IMR-90 (cell line): ENCODE results near the gene LGI4. TPM values are rescaled to one million over a fixed set of nuclear protein-coding genes. Genes with fewer than 3 reads are reported as not detected.

Experiments
- ATAC-seq: fragments of 200-7000 bp; cut with Tn5 transposase; 2 replicates; pipeline ENCODE4 v1.9.1; 2020; ENCODE audit warnings: low read depth, mild to moderate bottlenecking, moderate library complexity
- BruUV-seq: library from RNA; stranded (reverse); fragments of 400-500 nt; replicated peaks from 2 replicates; lab custom pipeline; 2021; lab: Mats Ljungman, UMichigan
- CTCF ChIA-PET: fragments of 300-600 bp; formaldehyde crosslinking; extraction: SDS; loops from one replicate; lab custom pipeline; 2021; ENCODE audit warnings: antibody characterized with exemption; lab: Yijun Ruan, JAX
- POLR2A ChIA-PET: fragments of 300-600 bp; sonication (Branson Sonifier 250); formaldehyde crosslinking; loops from one replicate; lab custom pipeline; 2022; ENCODE audit warnings: antibody characterized with exemption; ENCODE audit not compliant: unreplicated experiment; lab: Charles Lee
- DNase-seq: peaks from one replicate; pipeline ENCODE4 v3.0.0; 2013
- H2AFZ ChIP-seq: replicated peaks from 2 replicates; pipeline ENCODE3; 2013; ENCODE audit warnings: low read length, mild to moderate bottlenecking; ENCODE audit not compliant: poor library complexity
- H2AK5ac ChIP-seq: 2 replicates; pipeline ENCODE4 v1.6.1; 2013; ENCODE audit warnings: low read depth, low read length, inconsistent platforms
- H2AK9ac ChIP-seq: replicated peaks from 2 replicates; pipeline ENCODE3; 2013; ENCODE audit warnings: mild to moderate bottlenecking, low read depth, low read length, moderate library complexity; ENCODE audit not compliant: poor library complexity
- H2BK120ac ChIP-seq: 2 replicates; pipeline ENCODE4 v1.6.1; 2013; ENCODE audit warnings: low read depth, low read length, inconsistent platforms
- H2BK15ac ChIP-seq: 3 replicates; pipeline ENCODE4 v1.6.1; 2013; ENCODE audit warnings: low read depth, low read length, inconsistent platforms
- H2BK20ac ChIP-seq: 2 replicates; pipeline ENCODE4 v1.6.1; 2013; ENCODE audit warnings: low read depth, mild to moderate bottlenecking, inconsistent platforms, low read length, moderate library complexity
- H2BK5ac ChIP-seq: 2 replicates; pipeline ENCODE4 v1.6.1; 2013; ENCODE audit warnings: mild to moderate bottlenecking, low read depth, low read length, inconsistent platforms; ENCODE audit not compliant: poor library complexity, severe bottlenecking
- H3K14ac ChIP-seq: replicated peaks from 2 replicates; pipeline ENCODE4 v1.6.1; 2013; ENCODE audit warnings: low read depth, low read length, inconsistent platforms
- H3K18ac ChIP-seq: 2 replicates; pipeline ENCODE4 v1.6.1; 2013; ENCODE audit warnings: low read depth, low read length, control low read depth
- H3K23ac ChIP-seq: 2 replicates; pipeline ENCODE4 v1.6.1; 2013; ENCODE audit warnings: low read depth, low read length, inconsistent platforms
- H3K27ac ChIP-seq: 2 replicates; pipeline ENCODE4 v1.5.1; 2013; ENCODE audit warnings: mild to moderate bottlenecking, control low read depth, low read length; ENCODE audit not compliant: insufficient read depth
- H3K27me3 ChIP-seq: 2 replicates; pipeline ENCODE4 v1.6.1; 2013; ENCODE audit warnings: low read length; ENCODE audit not compliant: control insufficient read depth, insufficient read depth
- H3K36me3 ChIP-seq: 2 replicates; pipeline ENCODE4 v1.6.1; 2013; ENCODE audit warnings: low read length, mixed read lengths; ENCODE audit not compliant: control insufficient read depth, insufficient read depth
- H3K4ac ChIP-seq: 2 replicates; pipeline ENCODE4 v1.6.1; 2013; ENCODE audit warnings: low read depth, low read length, inconsistent platforms
- H3K4me1 ChIP-seq: 2 replicates; pipeline ENCODE4 v1.6.1; 2013; ENCODE audit warnings: low read length, mixed read lengths; ENCODE audit not compliant: control insufficient read depth, insufficient read depth
- H3K4me2 ChIP-seq: 2 replicates; pipeline ENCODE4 v1.6.1; 2013; ENCODE audit warnings: low read depth, mild to moderate bottlenecking, control low read depth, low read length, moderate library complexity
- H3K4me3 ChIP-seq: 2 replicates; pipeline ENCODE4 v1.5.1; 2013; ENCODE audit warnings: low read depth, mild to moderate bottlenecking, control low read depth, low read length, moderate library complexity; ENCODE audit not compliant: insufficient read depth
- H3K56ac ChIP-seq: 2 replicates; pipeline ENCODE4 v1.6.1; 2013; ENCODE audit warnings: low read length, inconsistent platforms; ENCODE audit not compliant: insufficient read depth; ENCODE audit errors: extremely low read depth
- H3K79me1 ChIP-seq, 2 experiments: 2 replicates each; pipeline ENCODE4 v1.6.1; 2013; ENCODE audit warnings: low read length in 2 of 2, inconsistent platforms in 1 of 2, low read depth in 1 of 2
- H3K9ac ChIP-seq: 2 replicates; pipeline ENCODE4 v1.6.1; 2013; ENCODE audit warnings: low read depth, low read length, control low read depth
- H3K9me1 ChIP-seq: 2 replicates; pipeline ENCODE4 v1.6.1; 2013; ENCODE audit warnings: low read length, inconsistent platforms; ENCODE audit not compliant: insufficient read depth
- H3K9me3 ChIP-seq: 2 replicates; pipeline ENCODE4 v1.6.1; 2013; ENCODE audit warnings: low read length; ENCODE audit not compliant: control insufficient read depth, insufficient read depth
- H4K20me1 ChIP-seq: 2 replicates; pipeline ENCODE4 v1.6.1; 2013; ENCODE audit warnings: low read length, inconsistent platforms; ENCODE audit not compliant: insufficient read depth
- H4K5ac ChIP-seq: 2 replicates; pipeline ENCODE4 v1.6.1; 2013; ENCODE audit warnings: mild to moderate bottlenecking, low read depth, low read length, control low read depth
- H4K8ac ChIP-seq, 2 experiments: 2 replicates each; pipeline ENCODE4 v1.6.1; 2013; ENCODE audit warnings: low read depth in 2 of 2, low read length in 2 of 2, control low read depth in 1 of 2, inconsistent platforms in 1 of 2
- H4K91ac ChIP-seq: 2 replicates; pipeline ENCODE4 v1.6.1; 2013; ENCODE audit warnings: low read depth, low read length, inconsistent platforms; ENCODE audit not compliant: insufficient read depth
- BHLHE40 ChIP-seq: fragments of 150-350 bp; IDR thresholded peaks from 2 replicates; pipeline ENCODE4 v1.6.1; 2016; ENCODE audit warnings: mild to moderate bottlenecking, low read depth, low read length
- CEBPB ChIP-seq: IDR thresholded peaks from 2 replicates; pipeline ENCODE4 v1.6.1; 2012; ENCODE audit warnings: low read depth, low read length, improper control_type of control experiment
- CHD1 ChIP-seq: IDR thresholded peaks from 2 replicates; pipeline ENCODE4 v1.6.1; 2012; ENCODE audit warnings: low read depth, low read length, improper control_type of control experiment
- ELK1 ChIP-seq: fragments of 150-350 bp; IDR thresholded peaks from 2 replicates; pipeline ENCODE4 v1.6.1; 2016; ENCODE audit warnings: low read depth, mild to moderate bottlenecking, low read length, moderate library complexity, borderline replicate concordance
- FOS ChIP-seq: fragments of 150-350 bp; IDR thresholded peaks from 2 replicates; pipeline ENCODE4 v1.6.1; 2016; ENCODE audit warnings: low read depth, low read length
- MAFK ChIP-seq: IDR thresholded peaks from 2 replicates; pipeline ENCODE4 v1.6.1; 2012; ENCODE audit warnings: low read depth, low read length, improper control_type of control experiment
- MAZ ChIP-seq: IDR thresholded peaks from 2 replicates; pipeline ENCODE4 v1.6.1; 2012; ENCODE audit warnings: low read depth, mild to moderate bottlenecking, low read length, improper control_type of control experiment, moderate library complexity, borderline replicate concordance
- MXI1 ChIP-seq: IDR thresholded peaks from 2 replicates; pipeline ENCODE4 v1.6.1; 2012; ENCODE audit warnings: low read depth, mild to moderate bottlenecking, low read length, moderate library complexity, borderline replicate concordance
- NFE2L2 ChIP-seq: fragments of 150-350 bp; IDR thresholded peaks from 2 replicates; pipeline ENCODE4 v1.6.1; 2016; ENCODE audit warnings: low read depth, mild to moderate bottlenecking, low read length
- POLR2A ChIP-seq: IDR thresholded peaks from 2 replicates; pipeline ENCODE4 v1.6.1; 2012; ENCODE audit warnings: mild to moderate bottlenecking, low read depth, low read length
- RAD21 ChIP-seq: IDR thresholded peaks from 2 replicates; pipeline ENCODE4 v1.6.1; 2012; ENCODE audit warnings: low read length, improper control_type of control experiment
- RFX5 ChIP-seq: IDR thresholded peaks from 2 replicates; pipeline ENCODE4 v1.8.0; 2012; ENCODE audit warnings: low read depth, mild to moderate bottlenecking, low read length, moderate library complexity
- SMC3 ChIP-seq: fragments of 150-350 bp; IDR thresholded peaks from 2 replicates; pipeline ENCODE4 v1.6.1; 2016; ENCODE audit warnings: low read depth, mild to moderate bottlenecking, antibody characterized with exemption, low read length, moderate library complexity
- WGBS, 2 experiments: methylation state at CpG; one replicate each; pipeline versions ENCODE4 v1.1.5 to v1.1.7; 2013; ENCODE audit warnings: missing lambda C conversion rate in 2 of 2; ENCODE audit not compliant: insufficient read length in 1 of 2; ENCODE audit errors: extremely low coverage in 2 of 2; 5-methylcytosine and 5-hydroxymethylcytosine counted together
- dilution Hi-C: fragments of 300-500 bp; cut with HindIII; formaldehyde crosslinking; loops from one replicate; pipeline ENCODE4 v1.14.3; 2018; ENCODE audit warnings: low sequenced_read_pairs; ENCODE audit not compliant: unreplicated experiment
- in situ Hi-C: fragments of 300-500 bp; cut with MboI; formaldehyde crosslinking; loops from 3 replicates; pipeline ENCODE4 v1.14.3; 2019; ENCODE audit warnings: low sequenced_read_pairs, inconsistent platforms, mixed read lengths
- intact Hi-C: fragments of 100-400 bp; cut with micrococcal nuclease; formaldehyde crosslinking; loops from 2 replicates; pipeline ENCODE4 v1.10.0; 2022
- polyA plus RNA-seq, 3 experiments: library from polyadenylated mRNA; depleted of rRNA; stranded (reverse); fragments of >200 nt; gene quantifications; 2 replicates each; pipeline ENCODE4 v1.2.3, GENCODE V29; 2012; ENCODE audit warnings: low replicate concordance in 1 of 3
- total RNA-seq: library from RNA; depleted of rRNA; stranded (reverse); fragments of >200 nt; gene quantifications from 2 replicates; pipeline ENCODE4 v1.2.3, GENCODE V29; 2012
- TF ChIP-seq, protein P1 (sequence below): fragments of 150-350 bp; IDR thresholded peaks from 2 replicates; pipeline ENCODE4 v1.6.1; 2017; ENCODE audit warnings: mild to moderate bottlenecking, antibody characterized with exemption, low read length, low read depth
- TF ChIP-seq, protein P2 (sequence below): conservative IDR thresholded peaks from 2 replicates; pipeline ENCODE4 v1.5.1; 2012; ENCODE audit warnings: mild to moderate bottlenecking, low read depth, low read length, improper control_type of control experiment

Gene LGI4
- total and polyA plus RNA-seq, 2 of the 4 experiments (the other 2 are of a cell fraction), result 0.10 TPM; not detected in 1

DNA sequence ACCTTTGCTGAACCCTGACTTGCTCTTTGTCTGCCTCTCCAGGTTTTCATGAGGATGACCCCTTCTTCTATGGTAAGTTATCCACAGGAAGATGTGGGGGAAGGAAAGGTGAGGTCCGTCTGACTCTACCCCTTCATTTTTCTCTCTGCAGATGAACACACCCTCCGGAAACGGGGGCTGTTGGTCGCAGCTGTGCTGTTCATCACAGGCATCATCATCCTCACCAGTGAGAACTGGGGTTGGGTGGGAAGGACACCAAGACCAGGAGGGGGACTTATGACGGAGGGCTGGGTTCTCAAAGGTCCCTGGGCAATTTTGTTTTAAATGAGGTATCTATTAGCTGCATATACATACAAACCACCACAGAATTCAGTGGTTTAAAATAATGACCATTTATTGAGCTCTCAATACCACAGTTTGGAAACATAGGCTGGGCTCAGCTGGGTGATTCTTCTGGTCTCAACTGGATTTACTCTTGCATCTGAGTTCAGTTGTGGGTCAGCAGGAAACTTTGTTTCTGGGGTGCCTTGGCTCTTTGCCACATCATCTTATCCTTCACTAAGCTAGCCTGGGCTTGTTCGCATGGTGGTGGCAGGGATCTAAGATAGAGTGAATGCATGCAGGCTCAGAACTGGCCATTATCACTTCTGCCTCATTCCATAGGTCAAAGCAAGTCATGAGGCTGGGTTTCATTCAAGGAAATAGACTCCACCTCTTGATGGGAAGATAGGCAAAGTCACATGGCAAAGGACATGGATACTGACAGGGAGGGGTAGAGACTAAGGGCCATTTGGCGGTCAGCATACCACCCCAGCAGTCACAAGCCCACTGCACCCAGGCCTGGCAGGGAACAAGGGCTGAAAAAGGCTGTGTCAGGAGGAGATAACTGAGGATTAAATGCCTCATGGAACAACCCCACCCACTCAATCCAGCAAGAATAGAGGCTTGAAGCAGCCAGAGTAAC, 31.5 kb upstream of the LGI4 start:
- Histone ChIP-seq H2BK120ac (no peak overlapping the region), H2AK5ac (no peak overlapping the region), H3K4ac (no peak overlapping the region), H3K27me3 (no peaks in the 10 kb centered on the region), H3K36me3 (peaks cover 48% of the 10 kb centered on the region), H3K4me1 (no peaks in the 10 kb centered on the region), H2BK5ac (no peak overlapping the region), H3K56ac (no peak overlapping the region), H2AK9ac (no peak overlapping the region), H4K5ac (no peak overlapping the region), H4K91ac (no peak overlapping the region), H3K23ac (no peak overlapping the region), H3K4me2 (no peak overlapping the region), H2BK20ac (no peak overlapping the region), H3K9me3 (peaks cover 30% of the 10 kb centered on the region), H3K79me1 (peaks cover 5% of the 10 kb centered on the region in 2 experiments; a peak in 3 of 4 replicates), H4K20me1 (no peaks in the 10 kb centered on the region), H3K9me1 (no peaks in the 10 kb centered on the region), H4K8ac (no peak overlapping the region), H3K18ac (no peak overlapping the region), H3K9ac (no peak overlapping the region), H2BK15ac (no peak overlapping the region), H3K4me3 (no peak overlapping the region), H3K27ac (no peak overlapping the region), H3K14ac (no peak overlapping the region), H2AFZ (no peak overlapping the region)
- no peak for ATAC-seq
- dilution Hi-C loops, result no loop called here
- in situ Hi-C loops, result no loop called here
- ChIA-PET CTCF (no interaction called here), POLR2A (no interaction called here)
- DNase-seq, result no peak
- WGBS, 2 experiments, result no CpG with 5 or more reads among the region's 7 CpGs
- intact Hi-C loops, result no loop called here
- no TSS peak for BruUV-seq
- TF ChIP-seq, protein P1, sequence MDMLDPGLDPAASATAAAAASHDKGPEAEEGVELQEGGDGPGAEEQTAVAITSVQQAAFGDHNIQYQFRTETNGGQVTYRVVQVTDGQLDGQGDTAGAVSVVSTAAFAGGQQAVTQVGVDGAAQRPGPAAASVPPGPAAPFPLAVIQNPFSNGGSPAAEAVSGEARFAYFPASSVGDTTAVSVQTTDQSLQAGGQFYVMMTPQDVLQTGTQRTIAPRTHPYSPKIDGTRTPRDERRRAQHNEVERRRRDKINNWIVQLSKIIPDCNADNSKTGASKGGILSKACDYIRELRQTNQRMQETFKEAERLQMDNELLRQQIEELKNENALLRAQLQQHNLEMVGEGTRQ, result no peak
- TF ChIP-seq RAD21, result no peak
- no peak for TF ChIP-seq NFE2L2
- no peak for TF ChIP-seq SMC3
- no peak for TF ChIP-seq FOS
- TF ChIP-seq CEBPB, result no peak
- no peak for TF ChIP-seq MAFK
- TF ChIP-seq, protein P2, sequence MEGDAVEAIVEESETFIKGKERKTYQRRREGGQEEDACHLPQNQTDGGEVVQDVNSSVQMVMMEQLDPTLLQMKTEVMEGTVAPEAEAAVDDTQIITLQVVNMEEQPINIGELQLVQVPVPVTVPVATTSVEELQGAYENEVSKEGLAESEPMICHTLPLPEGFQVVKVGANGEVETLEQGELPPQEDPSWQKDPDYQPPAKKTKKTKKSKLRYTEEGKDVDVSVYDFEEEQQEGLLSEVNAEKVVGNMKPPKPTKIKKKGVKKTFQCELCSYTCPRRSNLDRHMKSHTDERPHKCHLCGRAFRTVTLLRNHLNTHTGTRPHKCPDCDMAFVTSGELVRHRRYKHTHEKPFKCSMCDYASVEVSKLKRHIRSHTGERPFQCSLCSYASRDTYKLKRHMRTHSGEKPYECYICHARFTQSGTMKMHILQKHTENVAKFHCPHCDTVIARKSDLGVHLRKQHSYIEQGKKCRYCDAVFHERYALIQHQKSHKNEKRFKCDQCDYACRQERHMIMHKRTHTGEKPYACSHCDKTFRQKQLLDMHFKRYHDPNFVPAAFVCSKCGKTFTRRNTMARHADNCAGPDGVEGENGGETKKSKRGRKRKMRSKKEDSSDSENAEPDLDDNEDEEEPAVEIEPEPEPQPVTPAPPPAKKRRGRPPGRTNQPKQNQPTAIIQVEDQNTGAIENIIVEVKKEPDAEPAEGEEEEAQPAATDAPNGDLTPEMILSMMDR, result no peak
- no peak for TF ChIP-seq MXI1
- TF ChIP-seq CHD1, result no peak
- TF ChIP-seq POLR2A, result no peak
- TF ChIP-seq RFX5, result no peak
- TF ChIP-seq MAZ, result no peak
- TF ChIP-seq BHLHE40, result no peak
- no peak for TF ChIP-seq ELK1
